B cell (primary cell): Measurements from ENCODE around the gene KIAA0319L. TPM values are rescaled to one million over a fixed set of nuclear protein-coding genes. Genes with fewer than 3 reads are reported as not detected.

Experiments used
- ATAC-seq: fragments of 200-7000 bp; cut with Tn5 transposase; one replicate; pipeline ENCODE4 v1.10.0; 2021; ENCODE audit warnings: low read depth, mild to moderate bottlenecking, moderate number of reproducible peaks, moderate library complexity
- CTCF ChIA-PET: fragments of 350-600 bp; sonication (Branson Sonifier 250); formaldehyde crosslinking; loops from one replicate; lab custom pipeline; 2021; ENCODE audit warnings: antibody characterized with exemption, inconsistent platforms; lab: Charles Lee
- POLR2A ChIA-PET: fragments of 350-600 bp; sonication (Branson Sonifier 250); formaldehyde crosslinking; loops from one replicate; lab custom pipeline; 2021; ENCODE audit warnings: antibody characterized with exemption; lab: Charles Lee
- DNase-seq: peaks from one replicate; pipeline ENCODE4 v3.0.0; 2013
- H2AFZ ChIP-seq: 2 replicates; pipeline ENCODE4 v1.6.1; 2012; ENCODE audit warnings: mild to moderate bottlenecking, low read depth, low read length; ENCODE audit not compliant: insufficient read depth, poor library complexity, severe bottlenecking
- H3K27ac ChIP-seq, 2 donors: 1 replicate in 1 of 2; 2 replicates in 1 of 2; pipeline ENCODE4 v1.5.1; 2012 to 2013; ENCODE audit warnings: low read length in 2 of 2, mild to moderate bottlenecking in 2 of 2, moderate library complexity in 1 of 2
- H3K27me3 ChIP-seq, 4 experiments: fragments of 200-600 bp in 1 of 4; sonication (generic) in 1 of 4; replicated peaks in 1 of 4; 1 replicate in 2 of 4; 2 replicates in 2 of 4; pipeline versions ENCODE4 v1.6.1 to v1.7.0; 2013 to 2016; ENCODE audit warnings: low read length in 3 of 4, mild to moderate bottlenecking in 2 of 4, mixed read lengths in 1 of 4, moderate library complexity in 1 of 4; ENCODE audit not compliant: insufficient read depth in 4 of 4, control insufficient read depth in 3 of 4; ENCODE audit errors: control extremely low read depth in 1 of 4
- H3K36me3 ChIP-seq, 2 experiments: replicated peaks in 1 of 2; 1 replicate in 1 of 2; 2 replicates in 1 of 2; pipeline versions ENCODE4 v1.6.1 to v1.7.1; 2013; ENCODE audit warnings: low read length in 1 of 2; ENCODE audit not compliant: insufficient read depth in 2 of 2, control insufficient read depth in 1 of 2; ENCODE audit errors: control extremely low read depth in 1 of 2, extremely low read depth in 1 of 2
- H3K4me1 ChIP-seq, 2 donors: fragments of 200-600 bp in 1 of 2; sonication (generic) in 1 of 2; 1 replicate in 1 of 2; 2 replicates in 1 of 2; pipeline versions ENCODE4 v1.5.1 to v1.6.1; 2013 to 2017; ENCODE audit warnings: low read length in 2 of 2; ENCODE audit not compliant: control insufficient read depth in 2 of 2, insufficient read depth in 2 of 2
- H3K4me2 ChIP-seq: replicated peaks from 2 replicates; pipeline ENCODE3; 2012; ENCODE audit warnings: mild to moderate bottlenecking, low read depth, low read length; ENCODE audit not compliant: poor library complexity, severe bottlenecking
- H3K4me3 ChIP-seq, 5 experiments: fragments of 200-600 bp in 1 of 5; sonication (generic) in 1 of 5; 1 replicate in 3 of 5; 2 replicates in 2 of 5; pipeline versions ENCODE4 v1.5.1 to v1.7.0; 2011 to 2016; ENCODE audit warnings: low read length in 4 of 5, mild to moderate bottlenecking in 4 of 5, low read depth in 2 of 5, control low read depth in 1 of 5, moderate library complexity in 1 of 5; ENCODE audit not compliant: insufficient read depth in 1 of 5; ENCODE audit errors: control extremely low read depth in 1 of 5, extremely low read depth in 1 of 5
- H3K79me2 ChIP-seq: fragments of 200-600 bp; sonication (generic); one replicate; pipeline ENCODE4 v1.6.0; 2016; ENCODE audit warnings: low read length; ENCODE audit not compliant: control insufficient read depth, insufficient read depth
- H3K9ac ChIP-seq: fragments of 200-600 bp; sonication (generic); 2 replicates; pipeline ENCODE4 v1.6.1; 2017; ENCODE audit warnings: mild to moderate bottlenecking, low read length, moderate library complexity
- H3K9me3 ChIP-seq, 3 donors: one replicate each; pipeline versions ENCODE4 v1.6.1 to v1.7.1; 2013; ENCODE audit warnings: low read length in 2 of 3; ENCODE audit not compliant: control insufficient read depth in 2 of 3, insufficient read depth in 1 of 3; ENCODE audit errors: control extremely low read depth in 1 of 3
- H4K20me1 ChIP-seq: 2 replicates; pipeline ENCODE4 v1.6.0; 2012; ENCODE audit warnings: mild to moderate bottlenecking, low read length; ENCODE audit not compliant: insufficient read depth, control insufficient read depth, poor library complexity, severe bottlenecking
- H3K27ac Mint-ChIP-seq: one replicate; pipeline ENCODE4 v1.8.0; 2021; ENCODE audit warnings: mixed read lengths
- H3K27me3 Mint-ChIP-seq: one replicate; pipeline ENCODE4 v1.8.0; 2021; ENCODE audit warnings: mixed read lengths
- H3K4me1 Mint-ChIP-seq: one replicate; pipeline ENCODE4 v1.8.0; 2021; ENCODE audit warnings: mixed read lengths
- H3K4me3 Mint-ChIP-seq: one replicate; pipeline ENCODE4 v1.8.0; 2021; ENCODE audit warnings: mixed read lengths
- H3K9me3 Mint-ChIP-seq: one replicate; pipeline ENCODE4 v1.8.0; 2022; ENCODE audit warnings: mixed read lengths; ENCODE audit not compliant: insufficient read depth
- EZH2 ChIP-seq: IDR thresholded peaks from 2 replicates; pipeline ENCODE4 v1.6.1; 2012; ENCODE audit warnings: borderline replicate concordance, low read depth, mild to moderate bottlenecking, moderate library complexity, low read length; ENCODE audit not compliant: insufficient read depth, poor library complexity, severe bottlenecking
- WGBS: methylation state at CpG from one replicate; pipeline ENCODE4 v1.1.5; 2013; ENCODE audit warnings: missing lambda C conversion rate; ENCODE audit not compliant: insufficient coverage; 5-methylcytosine and 5-hydroxymethylcytosine counted together
- intact Hi-C: fragments of 100-400 bp; cut with micrococcal nuclease; formaldehyde crosslinking; loops from one replicate; pipeline ENCODE4 v1.10.0; 2022
- polyA plus RNA-seq: library from polyadenylated mRNA; depleted of rRNA; stranded (reverse); fragments of >200 nt; gene quantifications from 2 replicates; pipeline ENCODE4 v1.2.3, GENCODE V29; 2012
- total RNA-seq, 2 donors: library from RNA; stranded (reverse); fragments of 120-200 nt in 1 of 2; gene quantifications; 1 replicate in 1 of 2; 2 replicates in 1 of 2; pipeline versions ENCODE4 v1.2.3 to v1.2.4, GENCODE V29; 2013 to 2022
- TF ChIP-seq, protein P1 (sequence below): fragments of 200-600 bp; IDR thresholded peaks from one replicate; pipeline ENCODE4 v1.8.0; 2022; ENCODE audit warnings: antibody characterized with exemption, mild to moderate bottlenecking

Gene KIAA0319L
- total and polyA plus RNA-seq, 2 donors (not counting 1 experiment from before 2014, with no cell fraction given) = 35.9 to 78.1 TPM

DNA sequence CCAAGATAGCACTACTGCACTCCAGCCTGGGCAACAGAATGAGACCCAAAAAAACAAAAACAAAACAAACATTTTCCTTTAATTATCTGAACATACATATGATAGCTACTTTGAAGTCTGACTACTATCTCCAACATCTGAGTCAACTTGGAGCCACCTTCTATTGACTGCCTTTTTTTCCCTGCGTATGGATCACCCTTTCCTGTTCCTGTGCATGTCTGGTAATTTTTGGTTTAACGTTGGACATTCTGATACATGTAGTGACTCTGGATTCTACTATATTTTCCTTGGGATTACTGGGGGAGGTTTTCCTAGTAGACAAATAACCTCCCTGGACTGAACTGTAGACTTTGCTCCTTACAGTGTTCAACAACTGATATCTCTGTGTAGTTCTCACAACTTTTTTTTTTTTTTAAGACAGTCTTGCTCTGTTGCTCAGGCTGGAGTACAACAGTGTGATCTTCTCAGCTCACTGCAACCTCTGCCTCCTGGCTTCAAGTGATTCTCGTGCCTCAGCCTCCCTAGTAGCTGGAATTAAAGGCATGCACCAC, 70.3 kb downstream of the KIAA0319L start:
- H3K9me3 ChIP-seq = peaks cover 0 to 12% (median 3%) of the 10 kb centered on the region in 3 donors
- no peak for ATAC-seq
- Mint-ChIP-seq H3K4me1 (peaks cover 13% of the 10 kb centered on the region), H3K9me3 (peaks cover 6% of the 10 kb centered on the region), H3K27ac (no peak overlapping the region), H3K27me3 (no peaks in the 10 kb centered on the region), H3K4me3 (no peak overlapping the region)
- no peaks in the 10 kb centered on the region for H4K20me1 ChIP-seq
- TF ChIP-seq EZH2 = no peak
- TF ChIP-seq, protein P1, sequence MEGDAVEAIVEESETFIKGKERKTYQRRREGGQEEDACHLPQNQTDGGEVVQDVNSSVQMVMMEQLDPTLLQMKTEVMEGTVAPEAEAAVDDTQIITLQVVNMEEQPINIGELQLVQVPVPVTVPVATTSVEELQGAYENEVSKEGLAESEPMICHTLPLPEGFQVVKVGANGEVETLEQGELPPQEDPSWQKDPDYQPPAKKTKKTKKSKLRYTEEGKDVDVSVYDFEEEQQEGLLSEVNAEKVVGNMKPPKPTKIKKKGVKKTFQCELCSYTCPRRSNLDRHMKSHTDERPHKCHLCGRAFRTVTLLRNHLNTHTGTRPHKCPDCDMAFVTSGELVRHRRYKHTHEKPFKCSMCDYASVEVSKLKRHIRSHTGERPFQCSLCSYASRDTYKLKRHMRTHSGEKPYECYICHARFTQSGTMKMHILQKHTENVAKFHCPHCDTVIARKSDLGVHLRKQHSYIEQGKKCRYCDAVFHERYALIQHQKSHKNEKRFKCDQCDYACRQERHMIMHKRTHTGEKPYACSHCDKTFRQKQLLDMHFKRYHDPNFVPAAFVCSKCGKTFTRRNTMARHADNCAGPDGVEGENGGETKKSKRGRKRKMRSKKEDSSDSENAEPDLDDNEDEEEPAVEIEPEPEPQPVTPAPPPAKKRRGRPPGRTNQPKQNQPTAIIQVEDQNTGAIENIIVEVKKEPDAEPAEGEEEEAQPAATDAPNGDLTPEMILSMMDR = no peak
- intact Hi-C loops = no loop called here
- H3K4me1 ChIP-seq = peaks cover 0 to 2% of the 10 kb centered on the region in 2 donors
- 100% methylated on average over 1 of the region's 3 CpGs for WGBS
- H3K36me3 ChIP-seq = no peaks in the 10 kb centered on the region
- H2AFZ ChIP-seq = no peak overlapping the region
- H3K9ac ChIP-seq = no peak overlapping the region
- H3K4me2 ChIP-seq = no peak overlapping the region
- H3K4me3 ChIP-seq = no peak overlapping the region
- no peaks in the 10 kb centered on the region for H3K27me3 ChIP-seq
- ChIA-PET CTCF (no interaction called here), POLR2A (no interaction called here)
- no peak overlapping the region for H3K27ac ChIP-seq
- no peaks in the 10 kb centered on the region for H3K79me2 ChIP-seq
- DNase-seq = no peak

DNA sequence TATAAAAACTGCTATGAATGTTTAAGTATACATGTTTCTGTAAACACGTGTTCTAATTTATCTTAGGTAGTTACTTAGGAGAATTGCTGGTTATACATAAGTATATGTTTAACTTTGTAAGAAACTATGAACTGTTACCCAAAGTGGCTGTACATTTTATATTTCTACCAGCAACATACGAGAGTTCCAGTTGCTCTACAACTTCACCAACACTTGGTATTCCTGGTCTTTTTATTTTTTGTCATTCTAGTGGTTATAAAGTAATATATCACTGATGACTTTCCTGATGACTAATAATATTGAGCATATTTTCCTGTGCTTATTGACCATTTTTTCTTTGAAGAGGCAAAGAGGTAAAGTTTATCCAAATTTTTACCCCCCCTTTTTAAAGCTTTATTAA, 76.0 kb downstream of the KIAA0319L start:
- Histone ChIP-seq H3K27me3 (no peaks in the 10 kb centered on the region), H3K4me1 (peaks cover 0 to 2% of the 10 kb centered on the region in 2 donors), H2AFZ (no peak overlapping the region), H3K9me3 (peaks cover 0 to 2% (median 0%) of the 10 kb centered on the region in 3 donors), H3K4me3 (no peak overlapping the region), H3K36me3 (peaks cover 0 to 7% of the 10 kb centered on the region in 2 experiments), H3K27ac (no peak overlapping the region), H3K4me2 (no peak overlapping the region), H3K79me2 (no peaks in the 10 kb centered on the region), H4K20me1 (no peaks in the 10 kb centered on the region), H3K9ac (no peak overlapping the region)
- H3K4me1 Mint-ChIP-seq = peaks cover 10% of the 10 kb centered on the region
- CTCF ChIA-PET = no interaction called here
- no CpG with 5 or more reads among the region's 2 CpGs for WGBS
- H3K27me3 Mint-ChIP-seq = no peaks in the 10 kb centered on the region
- TF ChIP-seq EZH2 = no peak
- TF ChIP-seq, protein P1 = no peak
- POLR2A ChIA-PET = no interaction called here
- no peaks in the 10 kb centered on the region for H3K9me3 Mint-ChIP-seq
- H3K27ac Mint-ChIP-seq = no peak overlapping the region
- no peak overlapping the region for H3K4me3 Mint-ChIP-seq
- ATAC-seq (no peak), DNase-seq (no peak)
- intact Hi-C loops = no loop called here
